CD14-positive monocyte (primary cell): ENCODE data around the gene OTUD3. TPM values are rescaled to one million over a fixed set of nuclear protein-coding genes. Genes with fewer than 3 reads are reported as not detected.

ENCODE experiments used
- DNase-seq, 3 donors: peaks; one replicate each; pipeline ENCODE4 v3.0.0-alpha.2; 2011 to 2022
- H2AFZ ChIP-seq: 2 replicates; pipeline ENCODE4 v1.6.0; 2012; ENCODE audit warnings: mild to moderate bottlenecking, low read depth, low read length, inconsistent platforms; ENCODE audit not compliant: insufficient read depth, poor library complexity, severe bottlenecking
- H3K27ac ChIP-seq, 2 donors: 1 replicate in 1 of 2; 2 replicates in 1 of 2; pipeline ENCODE4 v1.5.1; 2012 to 2013; ENCODE audit warnings: low read length in 2 of 2, control low read depth in 1 of 2, inconsistent platforms in 1 of 2, low read depth in 1 of 2, mild to moderate bottlenecking in 1 of 2
- H3K27me3 ChIP-seq, 2 donors: one replicate each; pipeline versions ENCODE4 v1.6.0 to v1.6.1; 2011 to 2013; ENCODE audit warnings: low read length in 2 of 2; ENCODE audit not compliant: control insufficient read depth in 2 of 2, insufficient read depth in 2 of 2
- H3K36me3 ChIP-seq, 2 donors: replicated peaks in 1 of 2; 1 replicate in 1 of 2; 2 replicates in 1 of 2; pipeline versions ENCODE4 v1.5.1 to v1.6.1; 2012 to 2013; ENCODE audit warnings: low read length in 2 of 2, control low read depth in 1 of 2, inconsistent platforms in 1 of 2, mild to moderate bottlenecking in 1 of 2; ENCODE audit not compliant: insufficient read depth in 2 of 2, control insufficient read depth in 1 of 2
- H3K4me1 ChIP-seq, 2 donors: 1 replicate in 1 of 2; 2 replicates in 1 of 2; pipeline versions ENCODE4 v1.5.1 to v1.6.1; 2012 to 2013; ENCODE audit warnings: low read length in 2 of 2, control low read depth in 1 of 2, inconsistent platforms in 1 of 2, mild to moderate bottlenecking in 1 of 2, moderate library complexity in 1 of 2; ENCODE audit not compliant: insufficient read depth in 2 of 2, control insufficient read depth in 1 of 2
- H3K4me2 ChIP-seq: replicated peaks from 2 replicates; pipeline ENCODE3; 2012; ENCODE audit warnings: low read length, moderate library complexity, mild to moderate bottlenecking; ENCODE audit not compliant: poor library complexity, severe bottlenecking; ENCODE audit errors: extremely low read depth
- H3K4me3 ChIP-seq, 3 experiments: fragments of 200-600 bp in 1 of 3; sonication (generic) in 1 of 3; replicated peaks in 1 of 3; 1 replicate in 2 of 3; 2 replicates in 1 of 3; pipeline ENCODE4 v1.5.1; 2011 to 2013; ENCODE audit warnings: low read length in 3 of 3, mild to moderate bottlenecking in 3 of 3, control low read depth in 2 of 3, low read depth in 2 of 3, inconsistent platforms in 1 of 3, moderate library complexity in 1 of 3
- H3K79me2 ChIP-seq: 2 replicates; pipeline ENCODE4 v1.6.0; 2012; ENCODE audit warnings: mild to moderate bottlenecking, control low read depth, inconsistent platforms, low read length, moderate library complexity; ENCODE audit not compliant: insufficient read depth
- H3K9ac ChIP-seq: 2 replicates; pipeline ENCODE4 v1.6.0; 2017; ENCODE audit warnings: low read length, mild to moderate bottlenecking; ENCODE audit not compliant: insufficient read depth, poor library complexity, severe bottlenecking
- H3K9me3 ChIP-seq, 2 donors: replicated peaks in 1 of 2; 1 replicate in 1 of 2; 2 replicates in 1 of 2; pipeline versions ENCODE4 v1.5.1 to v1.6.1; 2012 to 2013; ENCODE audit warnings: low read length in 2 of 2, control low read depth in 1 of 2; ENCODE audit not compliant: control insufficient read depth in 1 of 2, insufficient read depth in 1 of 2
- H4K20me1 ChIP-seq: 2 replicates; pipeline ENCODE4 v1.6.0; 2012; ENCODE audit warnings: mild to moderate bottlenecking, low read length, control low read depth, moderate library complexity; ENCODE audit not compliant: insufficient read depth
- H3K27ac Mint-ChIP-seq, 7 donors: one replicate each; pipeline ENCODE4 v1.8.0; 2020; ENCODE audit warnings: mild to moderate bottlenecking in 7 of 7, mixed read lengths in 7 of 7, moderate library complexity in 6 of 7, inconsistent platforms in 2 of 7
- H3K27me3 Mint-ChIP-seq, 3 donors: one replicate each; pipeline ENCODE4 v1.8.0; 2021 to 2022; ENCODE audit warnings: low read depth in 3 of 3, mild to moderate bottlenecking in 3 of 3, mixed read lengths in 3 of 3, moderate library complexity in 3 of 3, inconsistent platforms in 1 of 3
- H3K36me3 Mint-ChIP-seq, 2 donors: one replicate each; pipeline ENCODE4 v1.8.0; 2020; ENCODE audit warnings: mixed read lengths in 2 of 2, inconsistent platforms in 1 of 2, mild to moderate bottlenecking in 1 of 2
- H3K4me1 Mint-ChIP-seq: one replicate; pipeline ENCODE4 v1.8.0; 2020; ENCODE audit warnings: mild to moderate bottlenecking, mixed read lengths
- H3K4me3 Mint-ChIP-seq, 2 donors: one replicate each; pipeline ENCODE4 v1.8.0; 2020; ENCODE audit warnings: mild to moderate bottlenecking in 2 of 2, mixed read lengths in 2 of 2, moderate library complexity in 1 of 2
- H3K9me3 Mint-ChIP-seq, 7 donors: one replicate each; pipeline ENCODE4 v1.8.0; 2020 to 2022; ENCODE audit warnings: mixed read lengths in 7 of 7, mild to moderate bottlenecking in 6 of 7, moderate library complexity in 6 of 7, inconsistent platforms in 2 of 7
- WGBS: methylation state at CpG from one replicate; pipeline ENCODE4 v1.1.5; 2013; ENCODE audit warnings: missing lambda C conversion rate; ENCODE audit not compliant: insufficient coverage; 5-methylcytosine and 5-hydroxymethylcytosine counted together
- intact Hi-C, 2 donors: fragments of 100-400 bp; cut with micrococcal nuclease; formaldehyde crosslinking; loops; one replicate each; pipeline versions ENCODE4 v1.15.0 to v1.15.1; 2023
- polyA plus RNA-seq, 3 donors: library from polyadenylated mRNA; depleted of rRNA in 1 of 3; unstranded in 2 of 3; stranded (reverse) in 1 of 3; fragments of 300-500 nt in 2 of 3; fragments of >200 nt in 1 of 3; fragmentation: Illumina TruSeq in 2 of 3; gene quantifications; 1 replicate in 2 of 3; 2 replicates in 1 of 3; pipeline ENCODE4 v1.2.3, GENCODE V29; 2012 to 2021
- TF ChIP-seq, protein P1 (sequence below): fragments of 200-600 bp; IDR thresholded peaks from one replicate; pipeline ENCODE4 v1.8.0; 2022; ENCODE audit warnings: antibody characterized with exemption, mild to moderate bottlenecking

The OTUD3 gene
- polyA plus RNA-seq, 3 donors, result 0.05 to 3.8 (median 1.2) TPM

GRCh38 chr1:19854866-19855265 lies 27.3 kb upstream of the OTUD3 start:
- Histone ChIP-seq H2AFZ (no peak overlapping the region), H3K4me2 (no peak overlapping the region), H3K4me1 (no peaks in the 10 kb centered on the region), H3K36me3 (no peaks in the 10 kb centered on the region), H3K9me3 (no peaks in the 10 kb centered on the region), H3K27ac (no peak overlapping the region), H3K27me3 (peaks cover 4% of the 10 kb centered on the region in 2 donors), H3K9ac (no peak overlapping the region), H3K79me2 (no peaks in the 10 kb centered on the region), H3K4me3 (no peak overlapping the region), H4K20me1 (no peaks in the 10 kb centered on the region)
- H3K9me3 Mint-ChIP-seq, result peaks cover 0 to 2% (median 0%) of the 10 kb centered on the region in 7 donors
- H3K27me3 Mint-ChIP-seq, result peaks cover 5 to 17% (median 10%) of the 10 kb centered on the region in 3 donors
- no peak overlapping the region for H3K4me3 Mint-ChIP-seq
- no peak for DNase-seq
- TF ChIP-seq, protein P1, sequence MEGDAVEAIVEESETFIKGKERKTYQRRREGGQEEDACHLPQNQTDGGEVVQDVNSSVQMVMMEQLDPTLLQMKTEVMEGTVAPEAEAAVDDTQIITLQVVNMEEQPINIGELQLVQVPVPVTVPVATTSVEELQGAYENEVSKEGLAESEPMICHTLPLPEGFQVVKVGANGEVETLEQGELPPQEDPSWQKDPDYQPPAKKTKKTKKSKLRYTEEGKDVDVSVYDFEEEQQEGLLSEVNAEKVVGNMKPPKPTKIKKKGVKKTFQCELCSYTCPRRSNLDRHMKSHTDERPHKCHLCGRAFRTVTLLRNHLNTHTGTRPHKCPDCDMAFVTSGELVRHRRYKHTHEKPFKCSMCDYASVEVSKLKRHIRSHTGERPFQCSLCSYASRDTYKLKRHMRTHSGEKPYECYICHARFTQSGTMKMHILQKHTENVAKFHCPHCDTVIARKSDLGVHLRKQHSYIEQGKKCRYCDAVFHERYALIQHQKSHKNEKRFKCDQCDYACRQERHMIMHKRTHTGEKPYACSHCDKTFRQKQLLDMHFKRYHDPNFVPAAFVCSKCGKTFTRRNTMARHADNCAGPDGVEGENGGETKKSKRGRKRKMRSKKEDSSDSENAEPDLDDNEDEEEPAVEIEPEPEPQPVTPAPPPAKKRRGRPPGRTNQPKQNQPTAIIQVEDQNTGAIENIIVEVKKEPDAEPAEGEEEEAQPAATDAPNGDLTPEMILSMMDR, result no peak
- no peak overlapping the region for H3K27ac Mint-ChIP-seq
- intact Hi-C loops, result no loop called here
- H3K4me1 Mint-ChIP-seq, result peaks cover 2% of the 10 kb centered on the region
- H3K36me3 Mint-ChIP-seq, result no peaks in the 10 kb centered on the region

DNA sequence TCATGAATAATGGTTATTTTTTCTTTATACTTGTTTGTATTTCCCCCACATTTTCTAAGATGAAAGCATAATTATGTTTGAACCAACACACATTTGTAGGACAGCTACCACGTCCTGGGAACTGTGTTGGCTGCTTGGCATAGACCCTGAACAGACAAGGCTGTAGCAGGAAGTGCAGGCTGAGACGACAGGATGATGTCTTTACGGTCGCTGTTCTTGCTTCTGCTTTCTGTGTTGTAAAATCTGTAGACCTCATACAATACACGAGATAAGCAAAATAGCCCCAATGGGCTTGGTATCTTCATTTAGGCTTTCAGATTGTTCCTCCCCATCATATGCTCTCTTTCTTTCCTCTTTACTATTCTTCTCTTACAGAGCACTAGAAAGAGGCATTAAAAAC lies 23.3 kb upstream of the OTUD3 start:
- H3K27ac Mint-ChIP-seq, result no peak overlapping the region
- H3K27me3 Mint-ChIP-seq, result peaks cover 10% of the 10 kb centered on the region in 3 donors
- Histone ChIP-seq H4K20me1 (no peaks in the 10 kb centered on the region), H3K4me1 (no peaks in the 10 kb centered on the region), H3K36me3 (no peaks in the 10 kb centered on the region), H2AFZ (no peak overlapping the region), H3K27ac (no peak overlapping the region), H3K9me3 (no peaks in the 10 kb centered on the region), H3K79me2 (no peaks in the 10 kb centered on the region), H3K9ac (no peak overlapping the region), H3K4me2 (no peak overlapping the region), H3K27me3 (peaks cover 4% of the 10 kb centered on the region in 2 donors), H3K4me3 (no peak overlapping the region)
- WGBS, result 0% methylated on average over 1 of the region's 5 CpGs
- H3K9me3 Mint-ChIP-seq, result peaks cover 0 to 10% (median 3%) of the 10 kb centered on the region in 7 donors
- no peaks in the 10 kb centered on the region for H3K36me3 Mint-ChIP-seq
- H3K4me1 Mint-ChIP-seq, result peaks cover 2% of the 10 kb centered on the region
- intact Hi-C loops, result no loop called here
- TF ChIP-seq, protein P1, result no peak
- no peak overlapping the region for H3K4me3 Mint-ChIP-seq
- DNase-seq, result no peak
